Fibroblast of mammary gland (primary cell): ENCODE data around the gene SLC25A22.

ENCODE experiments used
- DNase-seq: peaks from one replicate; pipeline ENCODE4 v3.0.0-alpha.2; 2010; ENCODE audit warnings: low read depth
- H3K4me3 ChIP-seq: 2 replicates; pipeline ENCODE4 v1.5.1; 2011; ENCODE audit warnings: low read depth, mild to moderate bottlenecking, low read length, moderate library complexity; ENCODE audit not compliant: control insufficient read depth
- TF ChIP-seq, protein P1 (sequence below): conservative IDR thresholded peaks from 2 replicates; pipeline ENCODE4 v1.5.1; 2011; ENCODE audit warnings: low read depth, low read length, inconsistent platforms; ENCODE audit not compliant: control insufficient read depth, insufficient read depth

Gene SLC25A22

GRCh38 chr11:793556-793955 is 4.5 kb downstream of the SLC25A22 start:
- H3K4me3 ChIP-seq, result no peak overlapping the region
- TF ChIP-seq, protein P1, sequence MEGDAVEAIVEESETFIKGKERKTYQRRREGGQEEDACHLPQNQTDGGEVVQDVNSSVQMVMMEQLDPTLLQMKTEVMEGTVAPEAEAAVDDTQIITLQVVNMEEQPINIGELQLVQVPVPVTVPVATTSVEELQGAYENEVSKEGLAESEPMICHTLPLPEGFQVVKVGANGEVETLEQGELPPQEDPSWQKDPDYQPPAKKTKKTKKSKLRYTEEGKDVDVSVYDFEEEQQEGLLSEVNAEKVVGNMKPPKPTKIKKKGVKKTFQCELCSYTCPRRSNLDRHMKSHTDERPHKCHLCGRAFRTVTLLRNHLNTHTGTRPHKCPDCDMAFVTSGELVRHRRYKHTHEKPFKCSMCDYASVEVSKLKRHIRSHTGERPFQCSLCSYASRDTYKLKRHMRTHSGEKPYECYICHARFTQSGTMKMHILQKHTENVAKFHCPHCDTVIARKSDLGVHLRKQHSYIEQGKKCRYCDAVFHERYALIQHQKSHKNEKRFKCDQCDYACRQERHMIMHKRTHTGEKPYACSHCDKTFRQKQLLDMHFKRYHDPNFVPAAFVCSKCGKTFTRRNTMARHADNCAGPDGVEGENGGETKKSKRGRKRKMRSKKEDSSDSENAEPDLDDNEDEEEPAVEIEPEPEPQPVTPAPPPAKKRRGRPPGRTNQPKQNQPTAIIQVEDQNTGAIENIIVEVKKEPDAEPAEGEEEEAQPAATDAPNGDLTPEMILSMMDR, result no peak
- DNase-seq, result no peak

DNA sequence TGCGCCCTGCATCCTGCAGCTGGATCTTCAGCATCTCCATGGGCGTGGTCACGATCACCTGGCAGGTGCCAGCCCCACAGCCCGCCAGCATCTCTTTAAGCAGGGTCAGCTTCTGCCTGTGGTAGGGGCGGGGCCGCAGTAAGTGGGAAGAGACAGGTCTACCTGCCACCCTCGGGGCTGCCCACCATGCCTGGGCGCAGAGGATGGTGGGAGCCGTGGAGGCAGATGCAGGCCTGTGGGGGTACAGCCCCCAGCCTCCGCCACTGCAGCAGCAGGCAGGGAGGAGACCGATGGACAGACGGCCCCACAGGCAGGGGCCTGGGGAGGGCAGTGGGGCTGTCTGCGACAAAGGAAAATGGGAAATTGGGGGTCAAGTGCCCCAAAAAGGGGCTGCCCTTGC is 5.2 kb downstream of the SLC25A22 start:
- no peak for DNase-seq
- no peak overlapping the region for H3K4me3 ChIP-seq
- TF ChIP-seq, protein P1, result no peak

DNA sequence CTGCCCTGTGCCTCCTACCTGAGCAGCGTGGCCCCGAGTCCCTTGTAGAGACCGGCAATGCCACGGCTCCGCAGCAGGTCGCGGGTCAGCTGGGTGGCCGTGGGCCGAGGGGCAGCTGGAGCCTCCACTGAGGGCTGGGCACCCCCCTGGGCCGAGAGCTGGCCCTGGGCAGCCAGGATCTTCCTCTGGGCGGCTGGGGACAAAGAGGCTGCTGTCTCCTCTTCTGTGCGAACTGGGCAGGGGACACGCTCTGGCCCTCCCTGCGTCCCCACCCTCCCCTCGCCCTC is 5.6 kb downstream of the SLC25A22 start:
- no peak for DNase-seq
- TF ChIP-seq, protein P1, result no peak
- no peak overlapping the region for H3K4me3 ChIP-seq

GRCh38 chr11:791658-792534 is 6.2 kb downstream of the SLC25A22 start:
- no peak overlapping the region for H3K4me3 ChIP-seq
- TF ChIP-seq, protein P1, result no peak
- no peak for DNase-seq

GRCh38 chr11:790721-791564 is 7.1 kb downstream of the SLC25A22 start:
- TF ChIP-seq, protein P1, result no peak
- DNase-seq, result no peak
- H3K4me3 ChIP-seq, result no peak overlapping the region

DNA sequence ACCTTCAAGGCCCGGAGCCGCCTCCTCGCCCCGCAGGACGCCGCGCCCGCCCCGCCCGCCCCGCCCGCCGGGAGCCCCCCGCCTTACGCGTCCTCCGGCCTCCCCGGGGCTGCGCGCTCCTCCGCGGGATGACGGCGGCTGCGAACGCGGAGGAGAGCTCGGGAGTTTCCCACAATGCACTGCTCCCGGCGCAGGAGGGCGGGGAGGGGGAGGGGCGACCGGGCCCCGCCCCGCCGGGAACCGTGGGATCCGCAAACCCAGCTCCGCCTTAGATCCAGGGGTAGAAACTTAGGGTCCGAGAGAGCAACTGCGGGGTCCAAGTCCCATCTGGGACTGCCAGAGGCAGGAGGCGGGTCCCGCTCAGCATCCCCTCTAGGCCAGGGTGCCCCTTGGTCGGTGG is 8.1 kb downstream of the SLC25A22 start, which contains the start of gene CEND1:
Gene CEND1 (minus strand): TSS at position 148 of the 400 bp plus-strand sequence. CDS start 1,514 bp downstream, outside the sequence.
- DNase-seq, result peak; percentile 48
- H3K4me3 ChIP-seq, result peak within 1 kb of the TSS; percentile 21
- TF ChIP-seq, protein P1, result no peak
